ENCODE results near the gene SLC8A1.
"Not testable (repeated sequence)": the region's sequence is repeated elsewhere in the genome, so short reads cannot be mapped to it uniquely, and the experiment has no call there.

SLC8A1 gene

DNA sequence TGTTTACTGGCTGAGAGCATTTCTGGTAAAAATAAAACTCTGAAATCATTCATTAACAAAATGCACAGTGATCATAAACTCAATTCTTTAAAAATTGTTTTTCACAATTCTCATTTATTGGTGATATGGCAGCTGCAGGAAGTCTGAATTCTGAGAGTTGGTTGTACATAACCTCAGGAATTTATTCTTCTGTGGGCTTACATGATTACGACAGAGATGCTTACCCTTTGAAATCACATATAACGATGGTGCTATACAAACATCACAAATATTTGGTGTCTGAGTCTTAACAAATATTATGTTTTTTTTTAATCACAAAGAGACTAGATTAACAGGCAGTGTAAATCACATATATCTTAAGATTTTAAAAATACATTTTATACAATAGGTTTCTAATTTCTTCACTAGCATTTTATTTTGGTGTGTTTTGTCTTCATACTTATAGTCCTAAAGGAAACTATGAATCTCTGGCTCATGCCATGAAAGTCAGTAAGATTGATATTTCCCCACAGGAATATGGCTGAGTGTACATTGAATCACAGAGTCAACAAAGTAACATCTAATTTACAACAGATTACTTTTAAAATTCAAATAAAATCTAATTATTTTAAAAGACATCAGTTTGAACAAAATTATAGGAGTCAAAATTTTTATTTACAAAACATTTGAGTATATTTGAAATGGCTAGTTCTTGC is 354.1 kb downstream of the SLC8A1 start:
- DNase-seq = no peak

- DNase-seq = no peak
Observed at GRCh38 chr2:40096360-40096759, 355.5 kb downstream of the SLC8A1 start.

GRCh38 chr2:40095000-40095399 is 356.9 kb downstream of the SLC8A1 start:
- no peak for DNase-seq

DNA sequence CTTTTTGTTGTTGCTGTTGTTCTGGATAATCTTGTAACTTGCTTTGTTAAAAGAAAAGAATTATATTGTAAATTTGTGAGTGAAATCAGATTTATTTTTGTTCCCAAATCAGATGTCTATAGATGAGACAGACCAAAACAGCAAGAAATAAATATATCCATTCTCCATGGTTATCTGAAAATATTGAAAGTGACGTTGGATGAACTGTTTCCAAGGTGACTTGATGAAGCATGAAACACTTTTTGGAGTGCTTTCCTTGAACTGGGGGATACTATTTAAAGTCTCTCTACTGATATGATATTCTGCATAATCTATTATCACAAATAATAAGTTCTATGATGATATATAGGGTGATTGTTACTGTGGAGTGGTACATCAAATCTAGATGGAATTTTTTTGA is 357.4 kb downstream of the SLC8A1 start:
- DNase-seq = no peak

- no peak for DNase-seq
Observed at GRCh38 chr2:40093021-40093675, 358.7 kb downstream of the SLC8A1 start.

DNA sequence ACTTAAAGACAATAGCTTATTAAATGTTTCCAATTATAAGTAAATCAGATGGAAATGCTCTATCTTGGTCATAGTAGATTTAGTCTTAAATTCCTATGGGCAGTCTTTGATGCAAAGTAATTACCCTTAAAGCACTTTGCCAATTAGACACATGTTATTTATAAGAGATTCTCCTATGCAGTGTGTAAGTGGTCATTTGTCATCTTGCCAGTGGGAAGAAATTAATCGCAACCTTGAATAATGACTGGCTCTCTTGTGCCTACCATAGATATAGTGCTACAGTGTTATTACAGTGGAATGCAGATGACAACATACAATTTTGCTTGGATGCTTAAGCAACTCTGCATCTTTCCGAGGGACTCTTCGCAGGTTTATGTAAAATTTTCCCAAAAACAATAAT is 361.8 kb downstream of the SLC8A1 start:
- DNase-seq = no peak

- DNase-seq = no peak
Observed at GRCh38 chr2:40087927-40088326, 364.0 kb downstream of the SLC8A1 start.

- DNase-seq = no peak
Observed at GRCh38 chr2:40087434-40087833, 364.5 kb downstream of the SLC8A1 start.

- DNase-seq = no peak
Observed at GRCh38 chr2:40085786-40086185, 366.1 kb downstream of the SLC8A1 start.

DNA sequence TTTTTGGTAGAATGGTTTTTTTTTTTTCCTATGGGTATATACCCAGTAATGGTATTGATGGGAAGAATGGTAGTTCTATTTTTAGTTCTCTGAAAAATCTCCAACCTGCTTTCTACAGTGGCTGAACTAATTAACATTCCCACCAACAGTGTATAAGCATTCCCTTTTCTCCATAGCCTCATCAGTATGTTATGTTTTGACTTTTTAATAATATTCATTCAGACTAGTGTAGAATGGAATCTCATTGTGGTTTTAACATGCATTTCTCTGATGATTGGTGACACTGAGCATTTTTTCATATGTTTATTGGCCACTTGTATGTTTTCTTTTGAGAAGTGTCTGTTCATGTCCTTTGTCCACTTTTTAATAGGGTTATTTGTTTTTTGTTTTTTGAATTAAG is 378.6 kb downstream of the SLC8A1 start:
- not testable (repeated sequence) for DNase-seq

- no peak for DNase-seq
Observed at GRCh38 chr2:40072442-40073232, 379.3 kb downstream of the SLC8A1 start.

- peak; percentile 60 for DNase-seq
Observed at GRCh38 chr2:40062381-40062780, 389.5 kb downstream of the SLC8A1 start.

- DNase-seq = no peak
Observed at GRCh38 chr2:40049781-40050180, 402.1 kb downstream of the SLC8A1 start.

DNA sequence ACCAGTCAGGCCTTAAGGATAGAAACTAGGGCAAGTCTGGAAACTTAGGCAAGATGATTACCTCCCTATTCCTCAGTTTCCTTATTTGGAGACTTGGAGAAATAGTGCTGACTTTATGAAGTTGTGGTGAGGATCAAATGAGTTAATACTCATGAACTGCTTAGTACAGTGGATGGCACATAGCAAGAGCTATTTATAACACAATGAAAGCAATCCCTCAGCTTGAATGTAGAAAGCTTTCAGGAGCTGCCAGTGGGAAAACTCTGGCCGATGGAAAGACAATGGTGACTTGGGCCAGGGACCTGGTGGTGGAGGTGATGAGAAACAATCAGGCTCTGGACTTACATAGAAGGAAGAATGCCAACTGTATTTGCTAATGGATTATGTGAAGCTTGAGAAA is 403.4 kb downstream of the SLC8A1 start:
- no peak for DNase-seq

GRCh38 chr2:40047406-40047805 is 404.5 kb downstream of the SLC8A1 start:
- DNase-seq = no peak

Data from NCI-H524 treated with DMSO at 0.1 percent for 48 hours (cell line).